HUDEP-2 (cell line): ENCODE measurements around the gene ANKRD13C.

Experiments
- DNase-seq, 76 experiments: peaks; one replicate each; lab custom pipeline; 2025; ENCODE audit not compliant: unreplicated experiment in 76 of 76; lab: John Stamatoyannopoulos, UW

Gene ANKRD13C

DNA sequence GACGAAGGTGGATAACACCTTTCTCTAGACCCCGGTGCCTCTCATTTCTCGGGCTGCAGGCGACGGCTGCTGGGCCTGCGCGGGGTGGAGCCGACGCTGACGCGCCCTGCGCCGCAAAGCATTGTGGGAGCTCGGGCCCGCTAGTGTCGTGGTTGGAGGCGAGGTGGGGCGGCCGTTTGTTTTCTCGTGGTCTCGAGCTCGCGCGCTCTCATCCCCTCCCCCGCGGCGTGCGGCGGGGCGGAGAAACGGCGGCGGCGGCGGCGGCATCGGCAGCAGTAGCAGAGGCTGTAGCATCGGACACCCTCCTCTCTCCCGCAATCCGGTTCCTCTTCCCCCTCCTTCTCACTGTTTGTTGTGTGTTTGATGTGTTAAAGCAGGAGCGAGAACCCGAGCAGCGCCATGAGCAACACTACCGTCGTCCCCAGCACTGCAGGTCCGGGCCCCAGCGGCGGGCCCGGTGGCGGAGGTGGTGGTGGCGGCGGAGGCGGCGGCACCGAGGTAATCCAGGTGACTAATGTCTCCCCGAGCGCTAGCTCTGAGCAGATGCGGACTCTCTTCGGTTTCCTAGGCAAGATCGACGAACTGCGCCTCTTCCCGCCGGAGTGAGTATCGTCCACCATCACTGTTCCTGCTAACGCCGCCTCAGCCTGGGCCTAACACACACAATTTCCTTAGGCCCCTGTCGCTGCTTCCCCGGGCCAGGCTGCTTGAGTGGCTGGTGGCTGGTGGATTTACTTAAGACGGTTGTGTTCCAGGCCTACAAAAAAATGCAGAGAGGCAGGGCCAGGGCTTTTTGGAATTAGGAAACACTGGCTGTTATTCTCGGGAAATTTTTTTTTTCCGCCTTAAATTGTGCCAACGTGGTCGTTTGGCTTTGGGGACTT, 133.0 kb downstream of the ANKRD13C start, which contains the start of gene SRSF11:
Gene SRSF11, plus strand, starts transcription at position 143 of the 884 bp plus-strand sequence. Its CDS starts 257 bp downstream, at position 400.
- DNase-seq: peak in 74 of 76 experiments; percentile 26 to 95 (median 89)

DNA sequence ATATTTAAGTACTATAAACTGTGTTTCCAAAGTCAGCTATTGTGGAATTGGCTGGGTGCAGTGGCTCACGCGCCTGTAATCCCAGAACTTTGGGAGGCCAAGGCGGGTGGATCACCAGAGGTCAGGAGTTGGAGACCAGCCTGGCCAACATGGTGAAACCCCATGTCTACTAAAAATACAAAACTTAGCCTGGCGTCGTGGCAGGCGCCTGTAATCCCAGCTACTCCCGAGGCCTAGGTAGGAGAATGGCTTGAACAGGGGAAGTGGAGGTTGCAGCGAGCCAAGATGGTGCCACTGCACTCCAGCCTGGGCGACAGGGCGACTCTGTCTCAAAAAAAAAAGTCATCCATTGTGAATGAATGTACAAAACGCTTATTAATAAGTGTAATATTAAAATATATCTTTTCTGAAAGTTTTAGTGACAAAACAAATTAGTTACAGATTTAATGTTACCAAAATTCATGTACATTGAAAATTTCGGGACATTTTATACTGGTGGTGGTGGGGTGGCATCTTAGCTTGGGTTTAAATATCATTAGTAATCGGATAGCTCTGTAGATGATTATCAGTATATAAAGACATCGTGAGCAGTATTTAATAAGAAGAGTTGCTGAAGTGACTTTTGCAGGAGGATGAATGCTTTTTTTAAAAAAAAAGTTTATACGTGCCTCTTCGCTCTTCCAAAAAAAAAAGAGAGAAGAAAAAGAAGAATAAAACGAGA, 133.8 kb downstream of the ANKRD13C start:
- DNase-seq: peak in 1 of 76 experiments; percentile 4

DNA sequence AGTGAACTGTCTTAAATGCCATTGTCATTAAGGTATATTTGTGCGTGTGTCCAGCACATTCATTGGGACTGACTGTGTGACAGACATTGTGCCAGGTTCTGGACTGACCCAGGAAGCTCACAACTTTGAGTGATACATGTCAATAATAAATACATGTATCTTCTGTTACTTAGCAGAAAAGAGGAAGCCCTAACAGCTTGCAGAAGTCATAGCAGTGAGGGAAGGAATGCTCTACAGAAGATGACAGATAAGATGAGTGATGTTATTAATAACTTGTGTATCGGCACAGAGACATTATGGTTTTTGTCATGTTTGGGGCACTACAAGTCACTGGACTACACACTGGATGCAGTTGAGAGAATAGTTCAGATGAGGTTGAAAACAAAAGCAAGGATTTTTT, 134.5 kb downstream of the ANKRD13C start:
- peak in 17 of 76 experiments; percentile 7 to 50 (median 19) for DNase-seq

DNA sequence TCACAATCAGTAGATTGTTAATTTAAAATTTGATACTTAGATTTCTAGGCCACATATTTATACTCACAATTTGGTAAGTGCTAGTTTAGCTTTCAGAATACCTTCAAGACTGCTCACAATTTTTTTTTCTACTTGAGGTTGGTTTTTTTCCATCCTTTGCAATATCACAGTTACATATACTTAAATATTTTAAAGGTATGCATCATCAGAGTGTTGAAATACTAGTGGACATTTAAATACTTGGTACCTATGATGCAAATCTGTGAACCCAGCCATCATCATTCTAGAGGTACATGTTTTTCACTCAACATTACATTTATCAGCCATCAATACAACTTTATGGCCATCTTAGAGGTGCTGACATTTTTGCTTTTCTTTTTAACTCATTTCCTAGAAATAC, 143.0 kb downstream of the ANKRD13C start:
- no peak for DNase-seq

GRCh38 chr1:70210820-70211219, 143.7 kb downstream of the ANKRD13C start:
- no peak for DNase-seq
